CD4-positive, alpha-beta T cell treated with Interleukin-12 subunit alpha and Interleukin-12 subunit beta, for 1 hour (primary cell): ENCODE results near the gene ZBTB7C.
"Not testable (repeated sequence)": the region's sequence is repeated elsewhere in the genome, so short reads cannot be mapped to it uniquely, and the experiment has no call there.

Experiments used
- DNase-seq: peaks from one replicate; pipeline ENCODE4 v3.0.0-alpha.2; 2020

ZBTB7C gene

DNA sequence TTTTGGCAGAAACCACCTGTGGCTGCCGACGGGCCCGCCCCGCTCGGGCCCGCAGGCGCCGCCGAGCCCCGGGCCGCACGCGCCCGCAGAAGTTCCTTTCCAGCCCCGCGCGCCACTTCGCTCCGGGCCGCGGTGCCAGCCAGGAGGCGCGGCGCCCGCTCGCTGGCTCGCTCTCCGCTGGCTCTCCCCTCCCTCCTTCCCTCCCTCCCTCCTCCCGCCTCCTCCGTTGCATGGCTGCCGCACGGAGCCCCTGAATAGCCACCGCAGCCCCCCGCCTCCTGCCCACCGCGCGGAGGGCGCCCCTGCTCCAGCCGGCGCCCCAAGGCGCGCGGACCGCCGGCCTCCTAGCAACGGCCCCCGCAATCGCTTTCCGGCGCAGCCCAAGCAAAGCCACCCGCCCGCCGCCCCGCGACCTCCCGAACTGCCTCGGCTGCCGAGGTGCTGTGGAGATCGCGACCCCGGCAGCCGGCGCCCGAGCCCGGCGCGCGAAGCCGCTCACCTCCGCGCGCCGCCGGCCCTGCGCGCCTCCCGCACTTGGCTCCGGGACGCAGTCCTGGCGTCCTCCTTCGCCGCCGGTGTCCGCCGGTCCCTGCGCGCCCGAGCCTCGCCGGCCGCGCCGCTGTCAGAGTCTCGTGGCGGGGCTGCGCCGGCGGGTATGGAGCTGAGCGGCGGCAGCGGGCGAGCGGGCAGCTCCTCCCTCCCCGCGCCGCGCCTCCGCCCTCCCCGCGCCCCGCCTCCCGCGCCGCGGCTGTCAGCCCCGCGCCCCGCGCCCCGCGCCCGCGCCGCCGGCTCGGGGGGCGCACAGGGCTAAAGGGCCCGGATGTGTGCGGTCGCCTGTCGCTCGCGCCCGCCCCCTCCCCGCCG lies at the start of gene ZBTB7C:
TSS of gene ZBTB7C (minus strand) at position 657 of the 864 bp plus-strand sequence.
- DNase-seq: peak; percentile 7

GRCh38 chr18:48456838-48457237 lies 47.7 kb upstream of the ZBTB7C start:
- DNase-seq: no peak

DNA sequence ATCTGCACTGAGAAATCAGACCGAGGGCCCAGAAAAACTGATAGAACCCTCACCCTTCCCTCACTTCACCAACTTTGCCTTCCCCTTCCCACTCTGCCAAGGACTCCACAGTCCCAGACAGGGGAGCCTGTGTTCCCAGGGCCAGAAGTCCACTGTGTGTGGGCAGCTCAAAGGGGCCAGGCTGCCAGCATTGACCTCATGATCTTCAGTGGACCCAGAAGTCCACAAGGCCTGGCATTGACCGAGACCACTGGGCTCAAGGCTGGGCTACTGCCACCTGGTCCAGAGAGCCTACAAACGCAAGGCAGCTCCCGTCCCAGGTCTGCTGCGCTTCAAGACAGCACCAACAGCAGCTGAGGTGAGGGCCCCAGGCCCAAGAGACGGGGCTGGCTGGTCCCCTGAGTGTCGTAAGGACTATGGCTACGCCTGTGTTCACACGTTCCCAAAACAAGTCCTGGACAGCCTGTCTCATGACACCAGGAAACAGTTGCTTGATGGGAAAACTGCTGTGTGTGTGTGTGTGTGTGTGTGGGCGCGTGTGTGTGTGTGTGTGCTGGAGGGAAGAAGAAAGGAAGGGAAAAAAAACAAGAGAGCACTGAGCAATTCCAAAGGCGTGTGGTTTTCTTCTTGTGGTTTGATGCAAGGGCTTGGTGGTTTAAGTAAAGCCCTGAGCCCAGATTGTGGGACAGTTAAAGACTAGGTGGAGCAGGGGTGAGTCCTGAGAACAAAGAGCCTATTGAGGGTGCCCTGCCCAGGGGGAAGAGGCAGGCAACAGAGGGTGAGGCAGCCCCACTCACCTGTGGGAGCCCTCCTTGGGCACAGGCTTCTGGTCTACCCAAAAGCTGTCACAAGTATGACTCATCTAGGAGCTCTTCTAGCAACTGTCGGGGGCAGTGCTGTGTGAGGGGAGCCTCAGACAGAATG lies 46.6 kb upstream of the ZBTB7C start:
- DNase-seq: peak; percentile 58

DNA sequence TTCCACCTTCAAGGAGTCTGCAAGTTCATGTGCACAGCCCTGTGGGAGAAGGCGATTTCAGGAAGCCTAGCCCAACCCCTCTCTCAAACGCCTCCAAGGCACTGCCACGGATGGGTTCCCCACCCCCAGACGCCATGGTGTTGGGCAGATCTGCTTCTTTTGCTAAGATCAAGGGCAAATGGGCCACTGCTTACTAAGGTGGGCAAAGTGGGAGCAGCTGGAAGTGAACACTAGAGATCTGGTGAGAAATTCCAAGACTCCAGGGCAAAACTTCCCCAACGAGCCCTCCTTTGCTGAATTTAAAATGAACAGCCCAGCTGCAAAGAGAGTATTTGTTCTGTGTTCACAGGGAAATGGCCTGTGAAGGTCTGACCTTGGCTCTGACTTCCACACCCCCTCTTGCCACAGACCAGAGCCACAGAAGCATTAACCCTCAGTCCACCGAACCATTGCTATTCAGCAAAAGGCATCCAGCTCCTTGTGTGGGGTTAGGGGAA lies 45.1 kb upstream of the ZBTB7C start:
- DNase-seq: no peak

DNA sequence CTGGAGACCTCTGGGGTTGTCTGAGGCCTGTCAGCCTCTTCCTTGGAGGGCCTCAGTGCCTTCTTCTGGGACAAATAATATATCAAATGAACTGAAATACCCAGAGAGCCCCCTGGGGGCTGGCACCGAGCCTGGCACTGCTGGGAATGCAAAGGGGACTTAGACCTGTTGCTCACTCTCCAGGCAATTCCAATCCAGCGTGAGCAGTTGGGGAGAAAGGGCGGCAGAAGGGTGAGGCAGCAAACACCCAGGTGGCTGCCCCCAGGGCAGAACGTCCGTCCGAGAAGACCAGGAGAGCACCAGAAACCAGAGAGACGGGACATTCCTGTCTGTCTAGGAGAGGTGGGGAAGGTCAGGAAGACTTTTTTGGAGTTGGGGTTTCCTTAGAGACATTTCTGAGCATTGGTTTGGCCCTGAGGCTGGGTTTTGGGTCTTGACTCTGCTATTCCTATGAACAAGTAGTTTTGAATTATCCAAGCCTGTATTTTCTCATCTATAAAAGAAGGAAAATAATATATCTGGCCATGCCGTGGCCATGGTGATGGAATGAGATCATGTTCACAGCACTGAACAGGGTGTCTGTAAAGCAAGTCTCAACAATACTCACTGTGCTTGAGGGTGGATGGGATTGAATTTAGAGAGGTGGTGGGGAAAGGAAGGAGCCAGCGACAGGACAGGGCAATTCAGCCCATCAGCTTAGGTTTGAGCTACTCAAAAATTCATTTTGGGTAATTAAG lies 44.3 kb upstream of the ZBTB7C start:
- DNase-seq: no peak

DNA sequence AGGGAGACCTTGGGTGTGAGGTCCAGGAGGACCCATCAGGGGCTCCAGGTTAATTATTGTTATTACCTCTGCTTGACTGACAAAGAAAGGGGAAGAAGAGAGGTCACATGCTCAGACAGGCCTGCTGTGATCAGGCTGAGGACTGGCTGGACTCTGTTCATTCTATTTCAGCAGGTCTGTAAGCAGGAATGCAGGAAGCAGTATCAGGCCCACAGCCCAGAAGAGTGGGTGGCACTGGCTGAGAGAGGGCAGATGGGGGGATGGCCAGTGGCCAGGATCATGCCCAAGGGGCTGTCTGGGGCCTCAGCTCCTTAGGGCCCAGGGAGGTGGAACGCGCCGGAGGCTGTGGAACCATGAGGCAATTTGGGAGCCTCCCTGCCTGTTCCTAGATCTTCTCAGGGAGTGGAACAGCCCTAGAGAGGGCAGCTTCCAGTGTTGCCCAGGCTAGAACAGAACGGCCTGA lies 43.7 kb upstream of the ZBTB7C start:
- DNase-seq: no peak

GRCh38 chr18:48450685-48451084 lies 41.5 kb upstream of the ZBTB7C start:
- DNase-seq: no peak

DNA sequence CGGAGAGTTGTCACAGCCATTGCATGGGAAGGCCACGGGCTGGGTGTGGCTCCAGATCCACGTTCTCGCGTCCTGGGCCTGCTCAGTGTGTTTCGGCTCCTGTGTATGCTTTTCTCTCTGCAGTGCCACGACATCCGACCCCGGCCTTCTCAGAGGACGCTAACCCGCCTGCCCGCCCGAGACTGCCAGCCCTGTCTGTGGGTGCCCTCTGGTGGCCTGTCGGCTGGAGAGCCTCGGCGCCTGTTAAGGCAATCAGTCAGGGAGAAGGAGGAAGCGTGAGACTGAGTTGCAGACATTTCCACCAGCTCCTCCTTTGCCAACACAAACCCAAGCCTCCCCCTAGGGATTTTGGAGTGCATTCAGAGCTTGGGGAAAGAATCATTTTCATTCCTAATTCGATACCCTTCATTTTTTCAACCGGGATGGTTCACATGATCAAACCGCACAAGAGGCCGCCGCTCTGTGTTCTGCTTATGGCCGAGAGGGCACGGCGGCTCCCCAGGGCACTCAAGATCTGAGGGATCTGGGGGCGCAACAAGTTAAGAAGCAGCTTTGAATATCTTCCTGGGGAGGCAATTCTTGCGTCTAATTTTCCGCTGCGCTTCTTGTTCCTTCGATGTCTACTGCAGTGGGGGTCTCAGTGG lies 37.5 kb upstream of the ZBTB7C start:
- peak; percentile 58 for DNase-seq

DNA sequence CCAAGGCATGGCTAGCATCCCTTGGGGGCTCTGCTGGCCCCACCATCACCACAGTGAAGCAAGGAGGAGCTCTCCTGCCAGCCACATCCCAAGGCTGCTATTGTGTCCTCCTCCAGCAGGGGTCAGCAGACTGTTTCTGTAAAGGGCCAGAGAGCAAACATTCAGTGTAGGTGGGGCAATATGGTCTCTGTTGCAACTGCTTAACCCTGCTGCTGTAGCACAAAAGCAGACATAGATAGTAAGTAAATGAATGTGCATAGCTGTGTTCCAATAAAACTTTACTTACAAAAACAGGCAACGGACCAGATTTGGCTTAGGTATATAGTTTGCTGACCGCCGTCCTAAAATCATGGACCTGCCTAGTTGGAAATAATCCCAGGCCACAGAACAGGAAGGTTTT lies 36.4 kb upstream of the ZBTB7C start:
- peak; percentile 71 for DNase-seq

DNA sequence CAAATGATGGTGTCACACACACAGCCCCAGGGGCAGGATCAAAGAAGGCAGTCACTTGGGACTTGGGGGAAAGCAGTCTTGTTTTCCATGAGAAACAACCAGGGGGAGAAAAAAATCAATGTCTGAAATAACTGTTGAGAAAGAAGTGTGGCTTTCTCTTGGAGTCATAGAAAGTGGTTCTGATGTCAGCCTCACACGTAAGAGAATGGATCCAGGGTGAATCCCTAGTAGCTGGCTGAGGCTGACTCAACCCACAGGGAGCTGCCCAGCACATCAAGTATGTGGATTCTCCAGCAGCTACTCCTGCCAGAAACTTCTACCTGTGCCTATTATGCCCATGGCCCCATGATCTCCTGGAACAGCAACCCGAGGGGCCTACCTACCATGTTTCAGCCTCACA lies 33.6 kb upstream of the ZBTB7C start:
- DNase-seq: no peak

GRCh38 chr18:48441405-48441881 lies 32.3 kb upstream of the ZBTB7C start:
- no peak for DNase-seq

GRCh38 chr18:48440924-48441323 lies 31.7 kb upstream of the ZBTB7C start:
- DNase-seq: no peak

- no peak for DNase-seq
These were observed 27.7 kb upstream of the ZBTB7C start for GRCh38 chr18:48436907-48437306.

GRCh38 chr18:48434382-48434781 lies 25.2 kb upstream of the ZBTB7C start:
- not testable (repeated sequence) for DNase-seq

GRCh38 chr18:48433541-48433940 lies 24.4 kb upstream of the ZBTB7C start:
- no peak for DNase-seq

DNA sequence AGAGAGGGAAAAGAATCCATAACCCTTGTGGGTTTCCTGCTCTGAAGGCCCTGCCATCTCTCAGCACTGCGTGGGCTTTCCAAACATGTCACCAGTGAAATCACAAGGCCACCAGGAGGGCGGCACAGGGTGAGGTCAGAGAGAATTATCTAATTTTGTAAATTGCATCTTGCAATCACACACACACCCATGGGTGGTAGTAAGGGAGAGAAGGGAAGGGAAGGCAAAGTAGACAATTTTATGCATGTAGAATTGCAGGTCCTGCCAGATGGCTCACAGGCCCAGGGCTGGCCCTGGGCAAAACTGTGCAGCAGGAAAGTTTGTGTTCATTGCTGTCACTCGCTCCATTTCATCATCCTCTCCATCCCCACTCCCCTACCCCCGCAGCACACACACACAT lies 21.0 kb upstream of the ZBTB7C start:
- no peak for DNase-seq

DNA sequence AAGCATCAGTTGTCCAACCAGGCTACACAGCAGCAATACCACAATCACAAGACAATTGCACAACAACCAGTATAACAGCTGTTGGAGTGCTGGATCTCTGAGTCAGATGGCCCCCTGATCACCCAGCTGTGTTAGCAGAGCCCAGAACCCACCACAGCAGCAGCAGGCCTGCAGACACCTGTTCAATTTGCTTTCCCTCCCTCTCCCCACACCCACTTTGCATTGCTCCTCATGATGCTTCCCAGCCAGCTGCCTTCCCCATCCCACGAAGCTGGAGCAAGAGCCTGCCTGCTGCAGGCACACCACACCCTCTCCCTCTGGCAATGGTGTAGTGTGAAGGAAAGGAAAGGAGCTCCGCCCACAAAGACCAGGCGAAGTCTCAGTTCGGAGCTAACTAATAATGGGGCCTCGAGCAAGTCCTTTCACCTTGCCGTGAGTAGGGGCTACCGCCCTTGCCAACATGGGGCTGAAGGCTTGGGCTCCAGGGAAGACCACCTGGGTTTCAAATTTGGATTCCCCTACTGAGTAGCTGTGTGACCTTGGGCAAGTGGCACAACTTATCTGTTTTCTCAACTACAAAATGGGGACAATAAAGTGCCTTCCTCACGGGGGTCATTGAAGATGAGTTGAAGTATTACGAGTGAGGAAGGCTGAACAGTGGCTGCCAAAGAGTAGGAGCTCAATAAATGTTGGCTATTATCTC lies 19.4 kb upstream of the ZBTB7C start:
- DNase-seq: no peak

- DNase-seq: no peak
These were observed 13.8 kb upstream of the ZBTB7C start for GRCh38 chr18:48422947-48423378.

GRCh38 chr18:48419277-48420022 lies 10.3 kb upstream of the ZBTB7C start:
- no peak for DNase-seq

DNA sequence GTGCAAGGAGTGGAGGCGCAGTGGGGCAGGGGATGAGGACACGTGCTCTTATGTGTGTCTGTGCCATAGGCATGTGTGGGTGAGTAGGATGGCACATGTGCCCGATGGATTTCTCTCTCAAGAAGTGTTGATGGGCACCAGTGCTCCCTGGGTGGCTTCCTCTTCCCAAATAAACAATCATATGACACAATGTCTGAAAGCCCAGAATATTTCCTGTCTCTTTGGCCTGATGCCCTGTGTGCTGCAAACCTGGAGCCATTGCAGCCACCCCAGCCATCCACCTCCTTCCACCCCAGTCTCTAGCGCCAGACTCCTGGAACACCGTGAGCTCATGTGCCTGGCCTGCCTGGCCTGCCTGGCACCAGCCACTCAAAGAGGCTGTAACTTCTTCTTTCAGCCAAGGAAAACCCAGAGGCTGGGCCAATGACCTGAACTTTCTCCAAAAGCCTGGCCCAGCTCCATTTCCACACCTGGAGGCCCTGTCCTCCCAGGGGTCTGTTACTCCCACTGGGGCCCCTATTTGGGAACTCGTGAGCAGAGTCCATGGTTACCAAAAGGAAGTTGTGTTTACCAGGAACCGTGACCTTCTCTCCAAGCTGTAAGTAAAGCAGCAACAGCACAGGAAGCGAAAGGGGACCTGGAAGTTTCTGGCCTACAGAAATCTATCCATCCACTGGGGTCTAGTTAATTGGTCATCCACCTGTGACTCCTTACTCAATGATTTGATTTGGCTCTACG lies 9.5 kb upstream of the ZBTB7C start:
- DNase-seq: no peak
